Astrocyte of the spinal cord (primary cell): ENCODE measurements around the gene TRIM54.
A peak's percentile ranks its signal among the peaks of the same experiment; 100 is the strongest.

Experiments
- DNase-seq: peaks from one replicate; pipeline ENCODE4 v3.0.0; 2011; ENCODE audit warnings: low read depth, low spot score
- H3K4me3 ChIP-seq: 2 replicates; pipeline ENCODE4 v1.5.1; 2011; ENCODE audit warnings: low read depth, mild to moderate bottlenecking, low read length, moderate library complexity
- CTCF ChIP-seq: IDR thresholded peaks from 2 replicates; pipeline ENCODE4 v1.5.1; 2012; ENCODE audit warnings: low read depth, mild to moderate bottlenecking, low read length, inconsistent platforms
- in situ Hi-C: cut with HindIII; loops from 2 replicates; pipeline ENCODE4 v1.10.0; 2017; ENCODE audit warnings: low sequenced_read_pairs

Gene TRIM54

GRCh38 chr2:27308359-27308881, 26.2 kb downstream of the TRIM54 start, which contains the start of gene UCN:
Gene UCN, minus strand, starts transcription at chr2:27308445. Its CDS starts 550 bp downstream, at chr2:27307895.
- H3K4me3 ChIP-seq = no peak within 1 kb of the TSS
- DNase-seq = peak; percentile 17
- TF ChIP-seq CTCF = no peak
- in situ Hi-C loops = no loop called here

GRCh38 chr2:27309651-27310050, 27.4 kb downstream of the TRIM54 start:
- in situ Hi-C loops = no loop called here
- no peak overlapping the region for H3K4me3 ChIP-seq
- DNase-seq = no peak
- TF ChIP-seq CTCF = no peak

GRCh38 chr2:27312152-27312551, 29.9 kb downstream of the TRIM54 start:
- no peak for TF ChIP-seq CTCF
- no peak for DNase-seq
- in situ Hi-C loops = no loop called here
- no peak overlapping the region for H3K4me3 ChIP-seq

- DNase-seq = no peak
- in situ Hi-C loops = no loop called here
- no peak for TF ChIP-seq CTCF
- H3K4me3 ChIP-seq = no peak overlapping the region
Observed at GRCh38 chr2:27313882-27314645, 31.8 kb downstream of the TRIM54 start.

GRCh38 chr2:27314709-27315108, 32.5 kb downstream of the TRIM54 start:
- in situ Hi-C loops = no loop called here
- H3K4me3 ChIP-seq = no peak overlapping the region
- no peak for TF ChIP-seq CTCF
- DNase-seq = no peak

GRCh38 chr2:27315122-27315521, 32.9 kb downstream of the TRIM54 start:
- TF ChIP-seq CTCF = no peak
- in situ Hi-C loops = no loop called here

More at GRCh38 chr2:27315122-27315521, 32.9 kb downstream of the TRIM54 start:
- no peak overlapping the region for H3K4me3 ChIP-seq
- DNase-seq = no peak
